HFFc6 (cell line): Measurements from ENCODE around the gene SH3PXD2B. TPM values are rescaled to one million over a fixed set of nuclear protein-coding genes. Genes with fewer than 3 reads are reported as not detected.

Experiments used
- DNase-seq: peaks from one replicate; pipeline ENCODE4 v3.0.0-alpha.2; 2018
- H3K27ac Mint-ChIP-seq: 2 replicates; pipeline ENCODE4 v1.8.0; 2020; ENCODE audit warnings: mild to moderate bottlenecking, mixed read lengths
- H3K27me3 Mint-ChIP-seq: 2 replicates; pipeline ENCODE4 v1.8.0; 2021; ENCODE audit warnings: mild to moderate bottlenecking, moderate library complexity, mixed read lengths; ENCODE audit not compliant: insufficient read depth
- H3K36me3 Mint-ChIP-seq: 2 replicates; pipeline ENCODE4 v1.8.0; 2021; ENCODE audit warnings: low read depth, mixed read lengths
- H3K4me1 Mint-ChIP-seq: 2 replicates; pipeline ENCODE4 v1.8.0; 2020; ENCODE audit warnings: low read depth, mixed read lengths
- H3K4me3 Mint-ChIP-seq: 2 replicates; pipeline ENCODE4 v1.8.0; 2020; ENCODE audit warnings: mild to moderate bottlenecking, moderate library complexity, mixed read lengths
- H3K9me3 Mint-ChIP-seq: 2 replicates; pipeline ENCODE4 v1.8.0; 2020; ENCODE audit warnings: mild to moderate bottlenecking, mixed read lengths
- CTCF ChIP-seq: fragments of 200-600 bp; sonication (generic); IDR thresholded peaks from 2 replicates; pipeline ENCODE4 v1.5.0; 2021; ENCODE audit warnings: antibody characterized with exemption, mild to moderate bottlenecking
- total RNA-seq, 6 experiments: library from RNA; stranded (reverse); fragmentation: NEBNext Ultra II Directional; extraction: Animal tissue kit (Norgen Biotek cat#: 25700); gene quantifications; 2 replicates in 1 of 6; 3 replicates in 5 of 6; pipeline ENCODE4 v1.2.3, GENCODE V29; 2021

SH3PXD2B gene
- total RNA-seq, 6 experiments from 2014 or later = 12.4 to 28.4 (median 24.3) TPM

GRCh38 chr5:172438319-172438668 is 16.0 kb downstream of the SH3PXD2B start:
- no peak for TF ChIP-seq CTCF
- Mint-ChIP-seq H3K36me3 (no peaks in the 10 kb centered on the region), H3K9me3 (no peaks in the 10 kb centered on the region), H3K4me3 (no peak overlapping the region), H3K4me1 (peaks cover 20% of the 10 kb centered on the region), H3K27ac (no peak overlapping the region), H3K27me3 (peaks cover 4% of the 10 kb centered on the region; the same call in 1 of the 2 replicates)
- no peak for DNase-seq

GRCh38 chr5:172437445-172438318 is 16.6 kb downstream of the SH3PXD2B start:
- Mint-ChIP-seq H3K27ac (no peak overlapping the region), H3K9me3 (no peaks in the 10 kb centered on the region), H3K36me3 (no peaks in the 10 kb centered on the region), H3K27me3 (peaks cover 4% of the 10 kb centered on the region; the same call in 1 of the 2 replicates), H3K4me1 (peaks cover 14% of the 10 kb centered on the region), H3K4me3 (no peak overlapping the region)
- TF ChIP-seq CTCF = no peak
- peak; percentile 58 for DNase-seq

GRCh38 chr5:172436879-172437369 is 17.4 kb downstream of the SH3PXD2B start:
- no peak overlapping the region for H3K4me3 Mint-ChIP-seq
- peaks cover 4% of the 10 kb centered on the region; the same call in 1 of the 2 replicates for H3K27me3 Mint-ChIP-seq
- no peak for DNase-seq
- no peaks in the 10 kb centered on the region for H3K9me3 Mint-ChIP-seq
- no peak overlapping the region for H3K27ac Mint-ChIP-seq
- H3K4me1 Mint-ChIP-seq = peaks cover 10% of the 10 kb centered on the region; the same call in 1 of the 2 replicates
- TF ChIP-seq CTCF = no peak
- no peaks in the 10 kb centered on the region for H3K36me3 Mint-ChIP-seq

- Mint-ChIP-seq H3K4me3 (no peak overlapping the region), H3K27ac (no peak overlapping the region), H3K27me3 (peaks cover 4% of the 10 kb centered on the region; the same call in 1 of the 2 replicates), H3K9me3 (no peaks in the 10 kb centered on the region), H3K4me1 (peaks cover 10% of the 10 kb centered on the region; the same call in 1 of the 2 replicates), H3K36me3 (no peaks in the 10 kb centered on the region)
- no peak for DNase-seq
- no peak for TF ChIP-seq CTCF
Measured at GRCh38 chr5:172436078-172436878, 18.0 kb downstream of the SH3PXD2B start.

GRCh38 chr5:172435362-172436077 is 18.8 kb downstream of the SH3PXD2B start:
- no peaks in the 10 kb centered on the region for H3K36me3 Mint-ChIP-seq

More at GRCh38 chr5:172435362-172436077, 18.8 kb downstream of the SH3PXD2B start:
- DNase-seq = no peak
- Mint-ChIP-seq H3K4me1 (peaks cover 10% of the 10 kb centered on the region; the same call in 1 of the 2 replicates), H3K27me3 (peaks cover 4% of the 10 kb centered on the region; the same call in 1 of the 2 replicates), H3K4me3 (no peak overlapping the region), H3K27ac (no peak overlapping the region), H3K9me3 (no peaks in the 10 kb centered on the region)
- TF ChIP-seq CTCF = no peak
